ENCODE measurements around the gene OR4K17. TPM values are rescaled to one million over a fixed set of nuclear protein-coding genes. Genes with fewer than 3 reads are reported as not detected.

Gene OR4K17
- total and polyA plus RNA-seq, 10 of the 15 experiments (the other 5 are each of a cell fraction or from before 2014, with no cell fraction given), result not detected

DNA sequence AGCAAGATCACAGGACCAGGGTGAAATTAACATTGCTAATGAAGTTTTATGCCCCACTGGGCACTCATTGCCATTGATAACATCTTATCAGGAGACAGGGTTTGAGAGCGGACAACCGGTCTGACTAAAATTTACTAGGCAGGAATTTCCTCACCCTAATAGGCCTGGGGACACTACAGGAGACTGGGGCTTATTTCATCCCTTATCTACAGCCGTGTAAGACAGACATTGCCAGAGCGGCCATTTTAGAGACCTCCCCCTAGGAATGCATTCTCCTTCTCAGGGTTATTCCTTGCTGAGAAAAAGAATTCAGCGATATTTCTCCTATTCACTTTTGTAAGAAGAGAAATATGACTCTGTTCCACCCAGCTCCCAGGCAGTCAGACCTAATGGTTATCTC lies 8.3 kb downstream of the OR4K17 start:
- Histone ChIP-seq H3K27me3 (replicated peaks in 1 of 2; ENCODE audit: control insufficient read depth in 2 of 2, insufficient read depth in 2 of 2, low read length in 1 of 2) (no peaks in the 10 kb centered on the region), H3K4me1 (ENCODE audit: control insufficient read depth, insufficient read depth, low read length) (no peaks in the 10 kb centered on the region), H3K27ac (ENCODE audit: control insufficient read depth, insufficient read depth) (no peak overlapping the region), H3K36me3 (ENCODE audit: control insufficient read depth in 2 of 2, insufficient read depth in 2 of 2, low read length in 1 of 2) (no peaks in the 10 kb centered on the region), H3K9ac (ENCODE audit: control insufficient read depth, insufficient read depth, low read length) (no peak overlapping the region), H4K20me1 (ENCODE audit: control insufficient read depth, insufficient read depth) (no peaks in the 10 kb centered on the region), H3K4me2 (ENCODE audit: control insufficient read depth, insufficient read depth) (no peak overlapping the region), H3K4me3 (no peak overlapping the region), H3K9me3 (replicated peaks; ENCODE audit: control insufficient read depth, insufficient read depth, low read length) (no peaks in the 10 kb centered on the region; the same call in 2 of the 3 replicates), H2AFZ (ENCODE audit: control insufficient read depth, low read depth, low read length) (no peak overlapping the region), H3K79me2 (ENCODE audit: control insufficient read depth, insufficient read depth, low read length) (no peaks in the 10 kb centered on the region)
- ChIA-PET RAD21 (ENCODE audit: unreplicated experiment) (no interaction called here), SMC1A (ENCODE audit: uncharacterized antibody, unreplicated experiment) (no interaction called here), POLR2A (no interaction called here), CTCF (no interaction called here)
- intact Hi-C loops (cut with micrococcal nuclease; ENCODE audit: unreplicated experiment) (no loop called here), in situ Hi-C loops (cut with MboI) (no loop called here)
- TF ChIP-seq LARP7 (IDR thresholded peaks at IDR 0.05), result no peak
- no peak for TF ChIP-seq SPI1 (IDR thresholded peaks at IDR 0.05; ENCODE audit: borderline replicate concordance, insufficient read depth, low read depth, low read length)
- TF ChIP-seq SUPT20H (IDR thresholded peaks at IDR 0.05; ENCODE audit: borderline replicate concordance, control insufficient read depth, low read depth, low read length), result no peak
- no peak for TF ChIP-seq SMAD5 (IDR thresholded peaks at IDR 0.05; ENCODE audit: low read depth)
- TF ChIP-seq, protein P1, sequence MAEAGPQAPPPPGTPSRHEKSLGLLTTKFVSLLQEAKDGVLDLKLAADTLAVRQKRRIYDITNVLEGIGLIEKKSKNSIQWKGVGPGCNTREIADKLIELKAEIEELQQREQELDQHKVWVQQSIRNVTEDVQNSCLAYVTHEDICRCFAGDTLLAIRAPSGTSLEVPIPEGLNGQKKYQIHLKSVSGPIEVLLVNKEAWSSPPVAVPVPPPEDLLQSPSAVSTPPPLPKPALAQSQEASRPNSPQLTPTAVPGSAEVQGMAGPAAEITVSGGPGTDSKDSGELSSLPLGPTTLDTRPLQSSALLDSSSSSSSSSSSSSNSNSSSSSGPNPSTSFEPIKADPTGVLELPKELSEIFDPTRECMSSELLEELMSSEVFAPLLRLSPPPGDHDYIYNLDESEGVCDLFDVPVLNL (IDR thresholded peaks at IDR 0.05; ENCODE audit: low read depth, low read length), result no peak
- no peak for TF ChIP-seq ATF7 (IDR thresholded peaks at IDR 0.05; ENCODE audit: low read depth)
- TF ChIP-seq FOXK2 (IDR thresholded peaks at IDR 0.05), result no peak
- TF ChIP-seq RFX5 (IDR thresholded peaks at IDR 0.05; ENCODE audit: low read depth, low read length), result no peak
- TF ChIP-seq, protein P2, sequence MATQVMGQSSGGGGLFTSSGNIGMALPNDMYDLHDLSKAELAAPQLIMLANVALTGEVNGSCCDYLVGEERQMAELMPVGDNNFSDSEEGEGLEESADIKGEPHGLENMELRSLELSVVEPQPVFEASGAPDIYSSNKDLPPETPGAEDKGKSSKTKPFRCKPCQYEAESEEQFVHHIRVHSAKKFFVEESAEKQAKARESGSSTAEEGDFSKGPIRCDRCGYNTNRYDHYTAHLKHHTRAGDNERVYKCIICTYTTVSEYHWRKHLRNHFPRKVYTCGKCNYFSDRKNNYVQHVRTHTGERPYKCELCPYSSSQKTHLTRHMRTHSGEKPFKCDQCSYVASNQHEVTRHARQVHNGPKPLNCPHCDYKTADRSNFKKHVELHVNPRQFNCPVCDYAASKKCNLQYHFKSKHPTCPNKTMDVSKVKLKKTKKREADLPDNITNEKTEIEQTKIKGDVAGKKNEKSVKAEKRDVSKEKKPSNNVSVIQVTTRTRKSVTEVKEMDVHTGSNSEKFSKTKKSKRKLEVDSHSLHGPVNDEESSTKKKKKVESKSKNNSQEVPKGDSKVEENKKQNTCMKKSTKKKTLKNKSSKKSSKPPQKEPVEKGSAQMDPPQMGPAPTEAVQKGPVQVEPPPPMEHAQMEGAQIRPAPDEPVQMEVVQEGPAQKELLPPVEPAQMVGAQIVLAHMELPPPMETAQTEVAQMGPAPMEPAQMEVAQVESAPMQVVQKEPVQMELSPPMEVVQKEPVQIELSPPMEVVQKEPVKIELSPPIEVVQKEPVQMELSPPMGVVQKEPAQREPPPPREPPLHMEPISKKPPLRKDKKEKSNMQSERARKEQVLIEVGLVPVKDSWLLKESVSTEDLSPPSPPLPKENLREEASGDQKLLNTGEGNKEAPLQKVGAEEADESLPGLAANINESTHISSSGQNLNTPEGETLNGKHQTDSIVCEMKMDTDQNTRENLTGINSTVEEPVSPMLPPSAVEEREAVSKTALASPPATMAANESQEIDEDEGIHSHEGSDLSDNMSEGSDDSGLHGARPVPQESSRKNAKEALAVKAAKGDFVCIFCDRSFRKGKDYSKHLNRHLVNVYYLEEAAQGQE (IDR thresholded peaks at IDR 0.05; ENCODE audit: low read depth, low read length), result no peak
- TF ChIP-seq CEBPB (IDR thresholded peaks at IDR 0.05; ENCODE audit: borderline replicate concordance in 1 of 2, low read depth in 2 of 2, low read length in 2 of 2), result no peak
- TF ChIP-seq, protein P3, sequence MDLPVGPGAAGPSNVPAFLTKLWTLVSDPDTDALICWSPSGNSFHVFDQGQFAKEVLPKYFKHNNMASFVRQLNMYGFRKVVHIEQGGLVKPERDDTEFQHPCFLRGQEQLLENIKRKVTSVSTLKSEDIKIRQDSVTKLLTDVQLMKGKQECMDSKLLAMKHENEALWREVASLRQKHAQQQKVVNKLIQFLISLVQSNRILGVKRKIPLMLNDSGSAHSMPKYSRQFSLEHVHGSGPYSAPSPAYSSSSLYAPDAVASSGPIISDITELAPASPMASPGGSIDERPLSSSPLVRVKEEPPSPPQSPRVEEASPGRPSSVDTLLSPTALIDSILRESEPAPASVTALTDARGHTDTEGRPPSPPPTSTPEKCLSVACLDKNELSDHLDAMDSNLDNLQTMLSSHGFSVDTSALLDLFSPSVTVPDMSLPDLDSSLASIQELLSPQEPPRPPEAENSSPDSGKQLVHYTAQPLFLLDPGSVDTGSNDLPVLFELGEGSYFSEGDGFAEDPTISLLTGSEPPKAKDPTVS (IDR thresholded peaks at IDR 0.05; ENCODE audit: low read depth, low read length), result no peak
- no peak for TF ChIP-seq POU2F2 (IDR thresholded peaks at IDR 0.05; ENCODE audit: borderline replicate concordance, low read depth, low read length)
- no peak for TF ChIP-seq ZNF274 (IDR thresholded peaks at IDR 0.05; ENCODE audit: insufficient read depth, insufficient read length)
- TF ChIP-seq CREB1 (IDR thresholded peaks at IDR 0.05; ENCODE audit: low read depth), result no peak
- no peak for TF ChIP-seq POLR2AphosphoS2 (IDR thresholded peaks at IDR 0.05; ENCODE audit: low read depth, low read length)
- TF ChIP-seq RELA (IDR thresholded peaks at IDR 0.05; ENCODE audit: borderline replicate concordance, partially characterized antibody), result no peak
- TF ChIP-seq JUNB (IDR thresholded peaks at IDR 0.05), result no peak
- no peak for TF ChIP-seq ZNF622 (IDR thresholded peaks at IDR 0.05)
- DNase-seq (ENCODE audit: low read depth, low spot score), result no peak
- WGBS (ENCODE audit: insufficient coverage, insufficient replicate concordance, low lambda C conversion rate, missing lambda C conversion rate), result 61% methylated on average over 5 of the region's 5 CpGs
- BruUV-seq (replicated peaks), result no TSS peak
- no peak for ATAC-seq
- FAIRE-seq, result no peak
